ENCODE measurements around the gene C1QTNF9B.
A peak's percentile ranks its signal among the peaks of the same experiment; 100 is the strongest.
"Not testable (repeated sequence)": the region's sequence is repeated elsewhere in the genome, so short reads cannot be mapped to it uniquely, and the experiment has no call there.

Gene C1QTNF9B

DNA sequence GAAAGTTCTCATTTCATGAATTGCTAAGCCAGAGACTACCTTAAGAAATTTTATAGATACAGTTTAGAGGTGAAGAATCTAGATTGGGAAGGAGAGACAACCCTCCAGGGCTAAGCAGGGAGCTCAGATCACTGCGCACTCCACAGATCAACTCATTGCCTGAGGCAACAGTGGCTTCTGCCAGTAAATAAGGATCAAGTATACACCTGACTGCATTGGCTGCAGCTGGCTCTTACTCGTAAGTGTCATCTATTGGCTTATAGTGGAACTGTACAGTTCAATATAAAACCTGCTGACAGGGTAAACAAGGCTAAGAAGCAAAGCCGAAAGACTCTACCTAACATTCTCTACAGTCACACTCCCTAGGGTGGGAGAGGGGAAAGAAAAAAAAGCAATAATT is 18.0 kb upstream of the C1QTNF9B start:
- no peaks in the 10 kb centered on the region for H3K4me1 Mint-ChIP-seq
- no peak overlapping the region for H3K27ac Mint-ChIP-seq (ENCODE audit: low read depth)
- no peak for DNase-seq (ENCODE audit: low spot score in 2 of 2)
- no peak for ATAC-seq (replicated peaks; ENCODE audit: extremely low read depth, poor library complexity, severe bottlenecking)
- no peaks in the 10 kb centered on the region for H3K36me3 Mint-ChIP-seq (ENCODE audit: insufficient read depth)
- H3K4me3 Mint-ChIP-seq, result no peak overlapping the region
- H3K9me3 Mint-ChIP-seq, result no peaks in the 10 kb centered on the region
- H3K27me3 Mint-ChIP-seq, result peaks cover 70% of the 10 kb centered on the region

DNA sequence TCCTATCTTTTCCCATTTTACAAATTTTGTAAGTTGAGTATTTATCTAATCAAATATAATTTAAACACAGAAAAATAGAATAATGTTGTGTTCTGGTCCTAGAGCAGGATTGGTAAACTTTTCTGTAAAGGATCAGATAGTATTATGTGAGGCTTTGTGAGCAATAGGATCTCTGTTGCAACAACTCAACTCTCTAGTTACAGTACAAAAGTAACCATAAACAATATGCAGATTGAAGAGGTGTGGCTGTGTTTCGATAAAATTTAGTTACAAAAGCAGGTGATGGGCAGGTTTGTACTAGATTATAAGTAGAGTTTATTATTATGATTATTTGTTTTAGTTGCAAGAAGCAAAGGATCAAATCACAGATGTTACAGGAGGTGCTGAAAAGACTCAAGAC is 15.2 kb upstream of the C1QTNF9B start:
- DNase-seq (ENCODE audit: low spot score in 2 of 2) (no peak), ATAC-seq (replicated peaks; ENCODE audit: extremely low read depth, poor library complexity, severe bottlenecking) (no peak)
- Mint-ChIP-seq H3K36me3 (ENCODE audit: insufficient read depth) (no peaks in the 10 kb centered on the region), H3K27me3 (peaks cover 47% of the 10 kb centered on the region), H3K27ac (ENCODE audit: low read depth) (no peak overlapping the region), H3K9me3 (no peaks in the 10 kb centered on the region), H3K4me3 (no peak overlapping the region), H3K4me1 (no peaks in the 10 kb centered on the region)

DNA sequence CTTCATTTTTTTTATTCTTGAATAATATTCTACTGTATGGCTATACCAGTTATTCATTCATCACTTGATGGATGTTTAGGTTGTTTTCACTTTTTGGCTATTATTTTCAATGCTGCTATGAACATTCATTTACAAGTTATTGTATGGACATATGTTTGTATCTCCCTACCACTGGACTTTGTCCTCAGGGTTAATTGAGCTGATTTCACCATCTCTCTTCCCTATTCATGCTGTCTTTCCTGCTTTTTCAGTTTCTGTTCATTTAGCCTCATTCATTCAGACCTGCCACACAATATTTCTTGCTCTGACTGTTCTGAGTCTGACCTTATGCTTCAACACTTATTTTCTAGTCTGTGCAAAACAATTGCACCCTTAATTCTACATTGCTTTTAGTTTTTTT is 12.3 kb upstream of the C1QTNF9B start:
- peaks cover 44% of the 10 kb centered on the region for H3K27me3 Mint-ChIP-seq
- no peak overlapping the region for H3K4me3 Mint-ChIP-seq
- ATAC-seq (replicated peaks; ENCODE audit: extremely low read depth, poor library complexity, severe bottlenecking) (no peak), DNase-seq (ENCODE audit: low spot score in 2 of 2) (no peak)
- H3K4me1 Mint-ChIP-seq, result no peaks in the 10 kb centered on the region
- H3K27ac Mint-ChIP-seq (ENCODE audit: low read depth), result no peak overlapping the region
- no peaks in the 10 kb centered on the region for H3K36me3 Mint-ChIP-seq (ENCODE audit: insufficient read depth)
- H3K9me3 Mint-ChIP-seq, result no peaks in the 10 kb centered on the region

- Mint-ChIP-seq H3K27ac (ENCODE audit: low read depth) (no peak overlapping the region), H3K9me3 (no peaks in the 10 kb centered on the region), H3K4me3 (no peak overlapping the region), H3K4me1 (no peaks in the 10 kb centered on the region), H3K27me3 (peaks cover 59% of the 10 kb centered on the region), H3K36me3 (ENCODE audit: insufficient read depth) (peaks cover 2% of the 10 kb centered on the region)
- ATAC-seq (replicated peaks; ENCODE audit: extremely low read depth, poor library complexity, severe bottlenecking) (no peak), DNase-seq (ENCODE audit: low spot score in 2 of 2) (no peak)
Measured at GRCh38 chr13:23905766-23906165, 8.5 kb upstream of the C1QTNF9B start.

DNA sequence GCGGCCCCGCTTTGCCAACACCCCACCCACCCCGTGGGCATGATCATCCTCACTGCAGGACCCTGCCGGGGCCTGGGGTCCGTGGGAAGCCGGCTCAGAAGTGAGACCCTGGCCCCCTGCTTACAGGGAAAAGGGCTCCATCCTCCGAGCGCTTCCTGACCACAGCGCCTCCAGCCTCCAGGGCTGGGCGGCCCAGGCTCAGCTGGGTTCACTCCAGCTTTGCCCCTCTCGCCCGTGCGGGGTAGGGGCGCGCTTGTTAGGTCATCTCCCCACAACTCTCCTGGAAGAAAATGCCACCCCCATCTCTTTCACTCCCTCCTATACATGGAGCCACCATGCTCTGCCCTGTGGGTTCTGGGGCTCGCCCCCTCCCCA is 6.6 kb upstream of the C1QTNF9B start:
- no peak for ATAC-seq (replicated peaks; ENCODE audit: extremely low read depth, poor library complexity, severe bottlenecking)

GRCh38 chr13:23902975-23903905 is 5.9 kb upstream of the C1QTNF9B start:
- H3K27ac Mint-ChIP-seq (ENCODE audit: low read depth), result no peak overlapping the region
- H3K36me3 Mint-ChIP-seq (ENCODE audit: insufficient read depth), result peaks cover 2% of the 10 kb centered on the region
- DNase-seq (ENCODE audit: low spot score in 2 of 2) (no peak), ATAC-seq (replicated peaks; ENCODE audit: extremely low read depth, poor library complexity, severe bottlenecking) (no peak)
- no peaks in the 10 kb centered on the region for H3K4me1 Mint-ChIP-seq
- no peak overlapping the region for H3K4me3 Mint-ChIP-seq
- H3K9me3 Mint-ChIP-seq, result no peaks in the 10 kb centered on the region
- H3K27me3 Mint-ChIP-seq, result peaks cover 65% of the 10 kb centered on the region

More for the DNA sequence above, 6.6 kb upstream of the C1QTNF9B start:
- H3K9me3 Mint-ChIP-seq, result no peaks in the 10 kb centered on the region
- no peak for DNase-seq (ENCODE audit: low spot score in 2 of 2)
- H3K4me1 Mint-ChIP-seq, result no peaks in the 10 kb centered on the region
- H3K4me3 Mint-ChIP-seq, result no peak overlapping the region
- no peak overlapping the region for H3K27ac Mint-ChIP-seq (ENCODE audit: low read depth)
- H3K36me3 Mint-ChIP-seq (ENCODE audit: insufficient read depth), result peaks cover 2% of the 10 kb centered on the region
- peaks cover 65% of the 10 kb centered on the region for H3K27me3 Mint-ChIP-seq

- ATAC-seq (replicated peaks; ENCODE audit: extremely low read depth, poor library complexity, severe bottlenecking) (no peak), DNase-seq (ENCODE audit: low spot score in 2 of 2) (no peak)
- peaks cover 53% of the 10 kb centered on the region for H3K27me3 Mint-ChIP-seq
- H3K36me3 Mint-ChIP-seq (ENCODE audit: insufficient read depth), result peaks cover 2% of the 10 kb centered on the region
- H3K27ac Mint-ChIP-seq (ENCODE audit: low read depth), result no peak overlapping the region
- H3K4me3 Mint-ChIP-seq, result no peak overlapping the region
- H3K9me3 Mint-ChIP-seq, result no peaks in the 10 kb centered on the region
- no peaks in the 10 kb centered on the region for H3K4me1 Mint-ChIP-seq
Measured at GRCh38 chr13:23901365-23901764, 4.1 kb upstream of the C1QTNF9B start.

- Mint-ChIP-seq H3K27me3 (peaks cover 52% of the 10 kb centered on the region), H3K27ac (ENCODE audit: low read depth) (no peak overlapping the region), H3K36me3 (ENCODE audit: insufficient read depth) (peaks cover 2% of the 10 kb centered on the region), H3K9me3 (no peaks in the 10 kb centered on the region), H3K4me3 (no peak overlapping the region), H3K4me1 (no peaks in the 10 kb centered on the region)
- DNase-seq (ENCODE audit: low spot score in 2 of 2) (no peak), ATAC-seq (replicated peaks; ENCODE audit: extremely low read depth, poor library complexity, severe bottlenecking) (no peak)
Measured at GRCh38 chr13:23899555-23899954, 2.3 kb upstream of the C1QTNF9B start.

GRCh38 chr13:23898101-23898500 is 799 bp upstream of the C1QTNF9B start:
- ATAC-seq (replicated peaks; ENCODE audit: extremely low read depth, poor library complexity, severe bottlenecking) (no peak), DNase-seq (ENCODE audit: low spot score in 2 of 2) (no peak)
- H3K27ac Mint-ChIP-seq (ENCODE audit: low read depth), result no peak overlapping the region

DNA sequence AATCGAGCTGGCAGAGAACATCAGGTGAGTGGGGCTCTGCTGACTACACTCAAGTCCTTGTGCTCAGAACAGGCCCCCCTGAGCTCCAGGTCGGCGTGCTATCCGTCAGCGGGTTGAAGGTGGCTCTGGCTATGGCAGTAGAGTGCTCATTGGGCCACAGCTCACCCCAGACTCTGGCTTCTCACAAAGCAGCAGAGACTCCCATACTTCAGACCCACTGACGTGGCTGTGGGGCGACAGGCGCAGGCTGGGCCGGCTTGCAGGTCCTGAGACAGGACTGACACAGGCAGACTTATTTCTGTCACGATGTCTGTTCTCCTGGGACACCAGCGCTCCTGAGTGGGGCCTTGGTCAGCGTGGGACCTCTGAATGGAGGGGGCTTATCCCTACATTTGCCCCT is 2.6 kb downstream of the C1QTNF9B start:
- not testable (repeated sequence) for H3K27me3 Mint-ChIP-seq; H3K4me3 Mint-ChIP-seq; DNase-seq (ENCODE audit: low spot score in 2 of 2); H3K27ac Mint-ChIP-seq (ENCODE audit: low read depth); ATAC-seq (replicated peaks; ENCODE audit: extremely low read depth, poor library complexity, severe bottlenecking); H3K4me1 Mint-ChIP-seq; H3K9me3 Mint-ChIP-seq; H3K36me3 Mint-ChIP-seq (ENCODE audit: insufficient read depth)

More at GRCh38 chr13:23898101-23898500, 799 bp upstream of the C1QTNF9B start:
- Mint-ChIP-seq H3K4me1 (no peaks in the 10 kb centered on the region), H3K36me3 (ENCODE audit: insufficient read depth) (peaks cover 2% of the 10 kb centered on the region), H3K27me3 (peaks cover 40% of the 10 kb centered on the region), H3K4me3 (no peak overlapping the region), H3K9me3 (no peaks in the 10 kb centered on the region)

GRCh38 chr13:23893791-23894190 is 3.5 kb downstream of the C1QTNF9B start:
- peaks cover 12% of the 10 kb centered on the region for H3K4me1 Mint-ChIP-seq
- DNase-seq (ENCODE audit: low spot score in 2 of 2); ATAC-seq (replicated peaks; ENCODE audit: extremely low read depth, poor library complexity, severe bottlenecking); H3K36me3 Mint-ChIP-seq (ENCODE audit: insufficient read depth); H3K9me3 Mint-ChIP-seq; H3K27ac Mint-ChIP-seq (ENCODE audit: low read depth); H3K4me3 Mint-ChIP-seq; H3K27me3 Mint-ChIP-seq: not testable (repeated sequence)

- DNase-seq (ENCODE audit: low spot score in 2 of 2), result no peak
- no peaks in the 10 kb centered on the region for H3K27me3 Mint-ChIP-seq
- no peak for ATAC-seq (replicated peaks; ENCODE audit: extremely low read depth, poor library complexity, severe bottlenecking)
- H3K4me3 Mint-ChIP-seq, result peak overlapping the region; percentile 96
- peaks cover 25% of the 10 kb centered on the region for H3K4me1 Mint-ChIP-seq
- H3K36me3 Mint-ChIP-seq (ENCODE audit: insufficient read depth), result peaks cover 9% of the 10 kb centered on the region
- peak overlapping the region; percentile 86 for H3K27ac Mint-ChIP-seq (ENCODE audit: low read depth)
- H3K9me3 Mint-ChIP-seq, result no peaks in the 10 kb centered on the region
Measured at GRCh38 chr13:23889615-23890607, 7.4 kb downstream of the C1QTNF9B start.

All from central memory CD8-positive, alpha-beta T cell (primary cell).